AG09319 (cell line): ENCODE results near the gene TLE4.

ENCODE experiments used
- DNase-seq: peaks from one replicate; pipeline ENCODE4 v3.0.0-alpha.2; 2010; ENCODE audit warnings: low read depth; ENCODE audit errors: extremely low read depth
- CTCF ChIP-seq: IDR thresholded peaks from 2 replicates; pipeline ENCODE4 v1.5.1; 2011; ENCODE audit warnings: low read depth, mild to moderate bottlenecking, inconsistent platforms, low read length, moderate library complexity

TLE4 gene

GRCh38 chr9:79567671-79568098 is 4.1 kb upstream of the TLE4 start:
- TF ChIP-seq CTCF = no peak
- DNase-seq = no peak

GRCh38 chr9:79568337-79569101 is 3.2 kb upstream of the TLE4 start:
- no peak for TF ChIP-seq CTCF
- DNase-seq = no peak

- no peak for TF ChIP-seq CTCF
- DNase-seq = no peak
Observed at GRCh38 chr9:79569814-79570447, 1.8 kb upstream of the TLE4 start.

- no peak for DNase-seq
- TF ChIP-seq CTCF = no peak
Observed at GRCh38 chr9:79570448-79571308, 1.1 kb upstream of the TLE4 start.

GRCh38 chr9:79572032-79572607 is 355 bp downstream of the TLE4 start:
- TF ChIP-seq CTCF = no peak
- DNase-seq = no peak

- no peak for DNase-seq
Observed at GRCh38 chr9:79572608-79573411, 1.0 kb downstream of the TLE4 start.

More at GRCh38 chr9:79572608-79573411, 1.0 kb downstream of the TLE4 start:
- TF ChIP-seq CTCF = no peak
